Fibroblast of lung (primary cell): Measurements from ENCODE around the gene KLF18.

Source experiments
- CTCF ChIP-seq, 2 donors: IDR thresholded peaks in 1 of 2; conservative IDR thresholded peaks in 1 of 2; 1 replicate in 1 of 2; 2 replicates in 1 of 2; pipeline ENCODE4 v1.5.1; 2011 to 2012; ENCODE audit warnings: low read length in 2 of 2, control low read depth in 1 of 2, inconsistent platforms in 1 of 2, low read depth in 1 of 2, mild to moderate bottlenecking in 1 of 2
- EZH2 ChIP-seq: IDR thresholded peaks from 2 replicates; pipeline ENCODE4 v1.5.1; 2012; ENCODE audit warnings: low read length, control low read depth, mild to moderate bottlenecking; ENCODE audit errors: missing control alignments

GRCh38 chr1:44152692-44153091 is 11.3 kb upstream of the KLF18 start:
- no peak for TF ChIP-seq CTCF (conservative IDR thresholded peaks at IDR 0.05 in 1 of 2, IDR thresholded peaks at IDR 0.05 in 1 of 2; ENCODE audit: low read depth in 1 of 2, low read length in 2 of 2)
- no peak for TF ChIP-seq EZH2
